ENCODE data around the gene DTNBP1. TPM values are rescaled to one million over a fixed set of nuclear protein-coding genes. Genes with fewer than 3 reads are reported as not detected.

Gene DTNBP1
- total RNA-seq, 4 donors from 2014 or later: 12.8 to 58.6 (median 26.2) TPM

- Histone ChIP-seq H3K27ac (peak overlapping the region in 3 of 4 donors; percentile 0 to 67 (median 56)), H3K4me3 (peak overlapping the region in 1 of 4 donors; percentile 1), H3K27me3 (no peaks in the 10 kb centered on the region), H3K4me1 (peaks cover 0 to 12% (median 0%) of the 10 kb centered on the region in 4 donors), H3K36me3 (peaks cover 0 to 47% (median 0%) of the 10 kb centered on the region in 3 donors), H3K9me3 (no peaks in the 10 kb centered on the region)
- no peak for TF ChIP-seq POLR2A (IDR thresholded peaks at IDR 0.05)
- TF ChIP-seq CTCF (IDR thresholded peaks at IDR 0.05): no peak
- DNase-seq: peak in 1 of 3 donors; percentile 47
Observed at GRCh38 chr6:15504581-15505350, 158.1 kb downstream of the DTNBP1 start.

- H3K9me3 ChIP-seq: no peaks in the 10 kb centered on the region
- no peak overlapping the region for H3K4me3 ChIP-seq
- peaks cover 0 to 12% (median 0%) of the 10 kb centered on the region in 4 donors for H3K4me1 ChIP-seq
- peak in 1 of 3 donors; percentile 45 for DNase-seq
- H3K27me3 ChIP-seq: no peaks in the 10 kb centered on the region
- peaks cover 0 to 45% (median 0%) of the 10 kb centered on the region in 3 donors for H3K36me3 ChIP-seq
- TF ChIP-seq CTCF (IDR thresholded peaks at IDR 0.05) (no peak), POLR2A (IDR thresholded peaks at IDR 0.05) (no peak)
- peak overlapping the region in 3 of 4 donors; percentile 0 to 67 (median 56) for H3K27ac ChIP-seq
Observed at GRCh38 chr6:15504040-15504495, 158.8 kb downstream of the DTNBP1 start.

GRCh38 chr6:15503346-15503680 is 159.5 kb downstream of the DTNBP1 start:
- no peak for DNase-seq
- no peak overlapping the region for H3K27ac ChIP-seq
- H3K4me1 ChIP-seq: peaks cover 0 to 12% (median 0%) of the 10 kb centered on the region in 4 donors

GRCh38 chr6:15502446-15503345 is 160.1 kb downstream of the DTNBP1 start:
- Histone ChIP-seq H3K27ac (no peak overlapping the region), H3K9me3 (no peaks in the 10 kb centered on the region), H3K27me3 (no peaks in the 10 kb centered on the region), H3K36me3 (peaks cover 0 to 42% (median 0%) of the 10 kb centered on the region in 3 donors), H3K4me3 (no peak overlapping the region), H3K4me1 (peaks cover 0 to 12% (median 0%) of the 10 kb centered on the region in 4 donors)
- TF ChIP-seq POLR2A (IDR thresholded peaks at IDR 0.05): no peak
- no peak for TF ChIP-seq CTCF (IDR thresholded peaks at IDR 0.05)
- DNase-seq: no peak

More at GRCh38 chr6:15503346-15503680, 159.5 kb downstream of the DTNBP1 start:
- Histone ChIP-seq H3K4me3 (no peak overlapping the region), H3K27me3 (no peaks in the 10 kb centered on the region), H3K36me3 (peaks cover 0 to 39% (median 0%) of the 10 kb centered on the region in 3 donors), H3K9me3 (no peaks in the 10 kb centered on the region)
- TF ChIP-seq POLR2A (IDR thresholded peaks at IDR 0.05): no peak
- no peak for TF ChIP-seq CTCF (IDR thresholded peaks at IDR 0.05)

- Histone ChIP-seq H3K27ac (no peak overlapping the region), H3K36me3 (peaks cover 0 to 43% (median 0%) of the 10 kb centered on the region in 3 donors), H3K9me3 (no peaks in the 10 kb centered on the region), H3K27me3 (no peaks in the 10 kb centered on the region), H3K4me3 (no peak overlapping the region), H3K4me1 (peaks cover 0 to 12% (median 0%) of the 10 kb centered on the region in 4 donors)
- TF ChIP-seq CTCF (IDR thresholded peaks at IDR 0.05) (no peak), POLR2A (IDR thresholded peaks at IDR 0.05) (no peak)
- DNase-seq: no peak
Observed at GRCh38 chr6:15501826-15502445, 160.9 kb downstream of the DTNBP1 start.

Measured in Peyer's patch (tissue), 4 donors.